CD1c-positive myeloid dendritic cell (primary cell): Measurements from ENCODE around the gene DNTT.

Source experiments
- DNase-seq: peaks from one replicate; pipeline ENCODE4 v3.0.0-alpha.2; 2016; ENCODE audit errors: extremely low spot score

DNTT gene

GRCh38 chr10:96342402-96342801, 38.2 kb downstream of the DNTT start:
- no peak for DNase-seq

DNA sequence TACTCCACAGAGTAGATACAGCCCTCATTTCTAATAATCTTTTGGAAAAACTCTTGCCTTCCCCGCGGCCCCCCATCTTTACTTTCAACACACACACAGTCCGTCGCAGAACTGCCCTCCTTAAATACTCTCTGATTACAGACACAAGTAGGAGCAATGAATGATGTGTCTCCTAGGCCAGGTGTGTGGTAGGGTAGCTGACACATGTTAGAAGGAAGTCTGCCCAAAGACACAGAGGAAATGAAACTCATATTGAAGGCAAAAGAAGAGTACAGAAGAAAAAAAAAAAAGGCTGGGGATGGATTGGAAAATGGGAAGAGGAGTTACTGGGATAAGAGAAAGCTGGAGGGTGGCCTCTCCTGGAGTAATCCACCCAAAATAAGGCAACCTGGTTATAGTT, 39.9 kb downstream of the DNTT start:
- no peak for DNase-seq

DNA sequence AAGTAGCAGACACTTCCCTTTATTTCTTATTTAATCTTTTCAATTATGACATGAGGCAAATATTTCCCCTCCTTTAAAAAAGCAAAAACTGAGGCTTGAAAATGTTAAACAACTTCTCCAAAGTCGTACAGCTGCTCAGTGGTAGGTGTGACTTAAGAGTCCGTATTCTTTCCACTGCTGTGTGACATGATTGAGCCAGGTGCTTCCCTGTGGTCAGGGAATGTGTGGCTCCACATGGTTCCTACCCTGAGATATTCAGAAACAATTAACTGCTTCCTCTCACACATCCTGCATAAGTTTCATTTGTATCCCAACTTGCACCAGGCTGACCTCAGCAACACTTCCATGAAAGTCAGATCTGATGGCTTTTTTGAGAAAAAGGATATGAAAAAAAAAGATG, 41.0 kb downstream of the DNTT start:
- no peak for DNase-seq

DNA sequence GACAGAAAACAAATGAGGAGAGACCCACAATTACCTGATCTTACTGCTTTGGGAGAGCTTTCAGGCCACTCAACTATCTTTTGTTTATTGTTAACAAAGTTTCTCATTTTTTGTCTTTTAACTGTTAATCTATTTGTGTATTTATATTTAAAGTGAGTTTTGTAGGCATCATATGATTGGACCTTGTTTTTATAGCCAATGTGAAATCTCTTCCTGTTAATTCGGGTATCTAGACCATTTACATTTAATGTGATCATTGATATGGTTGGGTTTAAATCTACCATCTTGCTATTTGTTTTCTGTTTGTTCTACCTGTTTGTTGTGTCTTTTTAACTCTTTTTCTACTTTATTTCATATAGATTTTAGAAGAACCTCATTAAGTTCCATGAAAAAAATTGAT, 42.1 kb downstream of the DNTT start:
- DNase-seq, result no peak

DNA sequence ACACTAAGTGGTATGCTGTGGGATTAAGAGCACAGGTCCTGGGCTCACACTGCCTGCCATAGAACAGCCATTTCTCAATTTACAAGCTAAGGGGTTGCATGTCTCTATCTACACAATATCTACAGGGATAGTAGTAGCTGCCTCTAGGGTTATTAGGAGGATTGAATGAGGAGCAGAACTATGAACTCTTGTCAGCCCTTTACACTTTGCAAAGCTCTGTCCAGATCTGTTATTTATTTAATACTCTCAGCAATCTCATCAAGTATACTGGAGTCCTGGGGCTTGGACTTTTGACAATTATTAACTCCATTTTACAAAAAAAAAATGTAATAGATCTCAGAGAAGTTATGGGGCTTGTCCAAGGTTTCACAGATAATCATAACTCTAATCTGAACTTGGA, 47.8 kb downstream of the DNTT start:
- no peak for DNase-seq

DNA sequence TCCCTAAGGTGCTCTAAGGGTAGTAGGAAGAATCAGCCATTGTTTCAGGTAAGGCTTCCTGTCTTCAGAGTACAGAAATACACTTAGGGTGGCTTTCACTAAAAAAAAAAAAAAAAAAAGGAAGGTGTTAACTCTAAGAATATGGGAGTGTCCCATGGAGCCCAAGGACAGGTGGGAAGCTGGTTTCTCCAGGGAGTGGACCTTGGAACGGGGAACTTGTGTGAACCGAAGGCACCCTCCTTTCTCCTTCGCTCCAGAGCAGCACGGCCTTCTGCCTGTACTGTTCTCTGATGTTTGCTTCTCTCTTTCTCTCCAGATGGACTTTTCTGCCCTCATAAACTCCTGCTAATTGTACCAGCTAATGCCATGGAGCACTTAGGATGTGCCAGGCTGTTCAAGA, 48.3 kb downstream of the DNTT start:
- DNase-seq, result no peak

GRCh38 chr10:96357038-96357620, 52.9 kb downstream of the DNTT start:
- DNase-seq, result no peak

GRCh38 chr10:96358851-96359540, 54.8 kb downstream of the DNTT start, which contains the start of gene OPALIN:
OPALIN (minus strand) TSS chr10:96359002; CDS start chr10:96358896, 106 bp downstream.
- no peak for DNase-seq

- no peak for DNase-seq
Observed at GRCh38 chr10:96359616-96360015, 55.4 kb downstream of the DNTT start.

DNA sequence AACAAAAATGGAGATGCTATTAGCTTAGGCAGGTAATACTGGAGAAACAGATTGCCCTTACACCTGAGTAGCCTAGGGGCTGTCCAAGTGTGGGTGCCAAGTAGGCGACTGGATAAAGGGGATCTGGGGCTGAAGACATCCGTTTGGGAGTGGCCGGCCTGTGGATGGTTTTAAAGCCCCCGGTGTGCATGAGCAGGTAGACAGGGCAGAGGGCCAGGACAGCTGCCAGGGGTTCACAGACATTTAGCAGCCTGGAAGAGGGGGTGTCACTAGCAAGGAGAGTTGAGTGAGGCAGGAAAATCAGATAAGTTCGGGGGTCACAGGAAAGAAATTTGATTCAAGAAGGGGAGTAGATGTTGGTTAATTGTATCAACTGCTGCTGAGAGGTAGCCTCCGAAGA, 56.1 kb downstream of the DNTT start:
- DNase-seq, result no peak

GRCh38 chr10:96360766-96361165, 56.5 kb downstream of the DNTT start:
- no peak for DNase-seq

GRCh38 chr10:96365571-96365970, 61.3 kb downstream of the DNTT start:
- no peak for DNase-seq

GRCh38 chr10:96366508-96366907, 62.3 kb downstream of the DNTT start:
- no peak for DNase-seq

GRCh38 chr10:96367470-96367869, 63.2 kb downstream of the DNTT start:
- DNase-seq, result no peak

DNA sequence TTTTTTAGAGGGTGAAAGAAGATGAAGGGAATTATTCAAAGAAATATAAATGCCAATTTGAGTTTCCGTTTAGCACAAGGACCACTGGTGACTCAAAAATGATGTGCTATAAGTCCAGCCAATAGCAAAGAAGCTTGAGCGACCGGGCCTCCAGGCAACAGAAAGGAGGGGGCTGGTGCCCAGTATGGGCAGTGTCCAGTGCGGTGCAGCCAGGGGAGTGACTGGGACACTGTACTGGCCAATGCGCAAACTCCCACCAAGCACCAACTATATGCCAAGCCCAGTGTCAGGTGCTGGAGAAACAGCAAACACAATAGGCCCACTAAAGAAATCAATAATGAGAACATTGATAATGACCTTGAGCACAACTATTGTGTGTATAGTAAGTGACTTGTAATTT, 64.7 kb downstream of the DNTT start:
- DNase-seq, result no peak

- no peak for DNase-seq
Observed at GRCh38 chr10:96369890-96370583, 65.8 kb downstream of the DNTT start.

DNA sequence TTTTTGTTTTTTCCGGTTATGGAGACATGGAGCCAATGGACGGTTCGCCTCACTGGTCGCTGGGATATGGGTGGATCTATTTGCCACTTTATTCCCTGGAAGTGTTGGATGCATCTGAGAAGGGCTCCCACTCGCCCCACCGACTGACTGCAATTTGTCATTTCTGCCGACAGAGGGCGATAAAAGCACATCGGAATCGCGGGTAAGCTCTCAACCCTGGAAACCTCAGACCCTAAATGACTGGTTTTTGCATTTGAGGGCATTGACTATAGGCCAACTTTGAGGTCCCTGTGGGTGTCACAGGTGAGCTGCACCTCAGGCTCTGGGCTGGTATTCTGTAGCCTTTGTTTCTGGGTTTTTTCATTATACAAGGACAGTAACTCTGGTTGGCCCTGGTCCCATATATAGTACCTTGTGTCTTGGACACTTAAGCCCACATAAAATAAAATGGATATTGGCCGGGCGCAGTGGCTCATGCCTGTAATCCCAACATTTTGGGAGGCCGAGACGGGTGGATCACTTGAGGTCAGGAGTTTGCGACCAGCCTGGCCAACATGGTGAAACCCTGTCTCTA, 66.4 kb downstream of the DNTT start:
- DNase-seq, result peak; percentile 71

- DNase-seq, result no peak
Observed at GRCh38 chr10:96371356-96371755, 67.1 kb downstream of the DNTT start.

GRCh38 chr10:96374004-96374403, 69.8 kb downstream of the DNTT start:
- no peak for DNase-seq

DNA sequence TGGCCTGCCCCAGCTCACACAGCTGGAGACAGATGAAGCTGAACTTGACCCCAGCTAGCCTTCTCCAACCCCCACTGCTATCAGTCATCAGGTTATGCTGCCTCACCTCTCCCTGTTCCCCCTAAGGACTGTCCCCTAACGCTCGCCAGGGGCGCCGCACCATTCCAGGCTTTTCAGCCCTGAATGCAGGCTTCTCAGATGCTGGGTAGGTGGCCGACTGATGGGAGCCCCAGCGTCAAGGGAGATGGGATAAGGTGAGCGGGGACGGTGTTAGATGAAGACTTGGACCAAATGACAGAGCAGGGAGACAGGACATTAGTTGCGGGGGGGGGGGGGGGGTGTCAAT, 70.4 kb downstream of the DNTT start:
- no peak for DNase-seq

- DNase-seq, result peak; percentile 92
Observed at GRCh38 chr10:96374985-96375830, 71.0 kb downstream of the DNTT start.

DNA sequence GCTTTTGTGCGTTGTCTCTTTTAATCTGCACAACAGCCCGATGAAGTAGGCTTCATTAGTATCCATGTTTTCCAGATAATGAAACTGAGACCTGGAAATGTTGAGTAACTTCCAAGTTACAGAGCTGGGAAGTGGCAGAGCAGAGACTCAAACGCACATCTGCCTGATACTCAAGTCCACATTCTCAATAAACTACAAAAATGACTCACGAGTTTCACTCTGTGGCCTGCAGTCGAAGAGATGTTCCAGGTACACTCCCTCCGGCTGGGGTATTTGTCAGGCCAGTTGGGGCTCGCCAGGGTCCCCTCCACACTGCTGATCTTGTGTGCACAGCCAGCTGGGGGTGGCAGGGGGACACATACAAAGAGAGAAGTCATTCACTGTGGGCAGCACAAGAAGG, 72.2 kb downstream of the DNTT start:
- no peak for DNase-seq
